Stomach smooth muscle (tissue), 2 donors: ENCODE measurements around the gene SPRR2B.
"Not testable (repeated sequence)": the region's sequence is repeated elsewhere in the genome, so short reads cannot be mapped to it uniquely, and the experiment has no call there.

ENCODE experiments used
- H3K27ac ChIP-seq: one replicate; pipeline ENCODE4 v1.7.0; 2013; ENCODE audit warnings: mild to moderate bottlenecking, low read length, inconsistent platforms
- H3K27me3 ChIP-seq, 2 donors: one replicate each; pipeline ENCODE4 v1.7.0; 2013; ENCODE audit warnings: low read length in 2 of 2; ENCODE audit not compliant: insufficient read depth in 2 of 2, control insufficient read depth in 1 of 2
- H3K36me3 ChIP-seq, 2 donors: one replicate each; pipeline ENCODE4 v1.7.0; 2013; ENCODE audit warnings: low read length in 2 of 2; ENCODE audit not compliant: control insufficient read depth in 2 of 2, insufficient read depth in 2 of 2
- H3K4me1 ChIP-seq: one replicate; pipeline ENCODE4 v1.7.0; 2013; ENCODE audit warnings: low read length; ENCODE audit not compliant: control insufficient read depth, insufficient read depth
- H3K4me3 ChIP-seq, 2 donors: one replicate each; pipeline ENCODE4 v1.7.0; 2013; ENCODE audit warnings: low read length in 2 of 2
- H3K9ac ChIP-seq, 2 donors: one replicate each; pipeline ENCODE4 v1.7.0; 2013; ENCODE audit warnings: low read length in 2 of 2, mild to moderate bottlenecking in 1 of 2
- H3K9me3 ChIP-seq, 2 donors: one replicate each; pipeline ENCODE4 v1.7.0; 2013; ENCODE audit warnings: low read length in 2 of 2; ENCODE audit not compliant: control insufficient read depth in 2 of 2
- donor health status: healthy.
- donor health status: Pancreatic carcinoma.

SPRR2B gene

GRCh38 chr1:153032677-153033308 is 38.6 kb downstream of the SPRR2B start:
- Histone ChIP-seq H3K4me3 (no peak overlapping the region), H3K4me1 (no peaks in the 10 kb centered on the region), H3K36me3 (no peaks in the 10 kb centered on the region), H3K27ac (no peak overlapping the region), H3K9me3 (no peaks in the 10 kb centered on the region), H3K9ac (no peak overlapping the region), H3K27me3 (no peaks in the 10 kb centered on the region)

GRCh38 chr1:153032073-153032472 is 39.3 kb downstream of the SPRR2B start:
- no peak overlapping the region for H3K27ac ChIP-seq
- no peaks in the 10 kb centered on the region for H3K9me3 ChIP-seq
- no peaks in the 10 kb centered on the region for H3K36me3 ChIP-seq
- no peaks in the 10 kb centered on the region for H3K27me3 ChIP-seq
- no peak overlapping the region for H3K9ac ChIP-seq
- H3K4me3 ChIP-seq, result no peak overlapping the region
- no peaks in the 10 kb centered on the region for H3K4me1 ChIP-seq

GRCh38 chr1:153030895-153031294 is 40.5 kb downstream of the SPRR2B start, which contains the start of gene SPRR1B:
SPRR1B (plus strand) TSS chr1:153031203; CDS start chr1:153032346, 1,143 bp downstream.
- Histone ChIP-seq H3K4me1 (no peaks in the 10 kb centered on the region), H3K9me3 (no peaks in the 10 kb centered on the region), H3K27ac (no peak within 1 kb of the TSS), H3K36me3 (no peaks in the 10 kb centered on the region), H3K9ac (no peak within 1 kb of the TSS), H3K27me3 (no peaks in the 10 kb centered on the region), H3K4me3 (no peak within 1 kb of the TSS)

- no peaks in the 10 kb centered on the region for H3K9me3 ChIP-seq
- no peaks in the 10 kb centered on the region for H3K36me3 ChIP-seq
- H3K9ac ChIP-seq, result no peak overlapping the region
- no peak overlapping the region for H3K4me3 ChIP-seq
- H3K27me3 ChIP-seq, result no peaks in the 10 kb centered on the region
- H3K27ac ChIP-seq, result no peak overlapping the region
- no peaks in the 10 kb centered on the region for H3K4me1 ChIP-seq
Observed at GRCh38 chr1:153028766-153029165, 42.6 kb downstream of the SPRR2B start.

GRCh38 chr1:153025797-153026196 is 45.6 kb downstream of the SPRR2B start:
- Histone ChIP-seq H3K9me3 (no peaks in the 10 kb centered on the region), H3K36me3 (no peaks in the 10 kb centered on the region), H3K4me3 (no peak overlapping the region), H3K27ac (no peak overlapping the region), H3K27me3 (no peaks in the 10 kb centered on the region), H3K4me1 (no peaks in the 10 kb centered on the region), H3K9ac (no peak overlapping the region)

GRCh38 chr1:153024413-153024812 is 47.0 kb downstream of the SPRR2B start:
- no peaks in the 10 kb centered on the region for H3K27me3 ChIP-seq
- no peaks in the 10 kb centered on the region for H3K4me1 ChIP-seq
- no peak overlapping the region for H3K27ac ChIP-seq

GRCh38 chr1:153023109-153023508 is 48.3 kb downstream of the SPRR2B start:
- H3K27me3 ChIP-seq, result no peaks in the 10 kb centered on the region
- H3K36me3 ChIP-seq, result no peaks in the 10 kb centered on the region
- no peak overlapping the region for H3K9ac ChIP-seq
- no peaks in the 10 kb centered on the region for H3K4me1 ChIP-seq
- H3K27ac ChIP-seq, result no peak overlapping the region
- no peak overlapping the region for H3K4me3 ChIP-seq
- no peaks in the 10 kb centered on the region for H3K9me3 ChIP-seq

More at GRCh38 chr1:153024413-153024812, 47.0 kb downstream of the SPRR2B start:
- Histone ChIP-seq H3K36me3 (no peaks in the 10 kb centered on the region), H3K9ac (no peak overlapping the region), H3K9me3 (no peaks in the 10 kb centered on the region), H3K4me3 (no peak overlapping the region)

GRCh38 chr1:153022340-153022739 is 49.1 kb downstream of the SPRR2B start:
- not testable (repeated sequence) for H3K27ac ChIP-seq, H3K9me3 ChIP-seq, H3K27me3 ChIP-seq, H3K36me3 ChIP-seq, H3K9ac ChIP-seq, H3K4me3 ChIP-seq, H3K4me1 ChIP-seq

- not testable (repeated sequence) for H3K36me3 ChIP-seq, H3K9me3 ChIP-seq, H3K9ac ChIP-seq, H3K4me3 ChIP-seq, H3K27ac ChIP-seq, H3K4me1 ChIP-seq, H3K27me3 ChIP-seq
Observed at GRCh38 chr1:153021829-153022228, 49.6 kb downstream of the SPRR2B start.
